Esophagus squamous epithelium (tissue), 4 donors: Measurements from ENCODE around the gene KBTBD12.

Source experiments
- POLR2A ChIP-seq, 4 donors: fragments of 450-650 bp; IDR thresholded peaks; one replicate each; pipeline ENCODE4 v1.6.1; 2017; ENCODE audit warnings: antibody characterized with exemption in 4 of 4, mild to moderate bottlenecking in 4 of 4, moderate library complexity in 3 of 4
- TF ChIP-seq, protein P1 (sequence below), 6 experiments: fragments of 450-650 bp in 4 of 6; fragments of 200-600 bp in 2 of 6; sonication (generic) in 2 of 6; IDR thresholded peaks; one replicate each; pipeline ENCODE4 v1.5.1; 2016 to 2019; ENCODE audit warnings: antibody characterized with exemption in 6 of 6, mild to moderate bottlenecking in 4 of 6, moderate library complexity in 4 of 6

DNA sequence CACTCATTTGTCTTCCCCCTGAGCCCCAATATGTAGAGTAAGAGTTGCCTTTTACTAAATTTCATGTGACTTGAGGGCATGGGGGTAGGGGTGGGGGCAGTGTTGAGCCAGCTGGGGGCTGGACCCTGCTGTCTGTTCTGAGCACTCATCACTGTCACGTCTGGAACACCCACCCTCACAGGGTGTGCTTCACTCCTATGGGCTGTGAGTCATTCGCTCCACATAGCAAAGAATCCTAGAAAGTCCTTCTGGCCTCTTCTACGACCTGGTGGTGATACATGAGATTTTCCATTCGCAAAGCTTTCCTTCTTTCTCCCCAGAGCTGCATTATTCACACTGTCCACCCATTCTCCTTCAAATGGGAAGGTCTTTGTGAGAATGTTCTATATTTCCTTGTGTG is 49.1 kb upstream of the KBTBD12 start:
- TF ChIP-seq, protein P1, sequence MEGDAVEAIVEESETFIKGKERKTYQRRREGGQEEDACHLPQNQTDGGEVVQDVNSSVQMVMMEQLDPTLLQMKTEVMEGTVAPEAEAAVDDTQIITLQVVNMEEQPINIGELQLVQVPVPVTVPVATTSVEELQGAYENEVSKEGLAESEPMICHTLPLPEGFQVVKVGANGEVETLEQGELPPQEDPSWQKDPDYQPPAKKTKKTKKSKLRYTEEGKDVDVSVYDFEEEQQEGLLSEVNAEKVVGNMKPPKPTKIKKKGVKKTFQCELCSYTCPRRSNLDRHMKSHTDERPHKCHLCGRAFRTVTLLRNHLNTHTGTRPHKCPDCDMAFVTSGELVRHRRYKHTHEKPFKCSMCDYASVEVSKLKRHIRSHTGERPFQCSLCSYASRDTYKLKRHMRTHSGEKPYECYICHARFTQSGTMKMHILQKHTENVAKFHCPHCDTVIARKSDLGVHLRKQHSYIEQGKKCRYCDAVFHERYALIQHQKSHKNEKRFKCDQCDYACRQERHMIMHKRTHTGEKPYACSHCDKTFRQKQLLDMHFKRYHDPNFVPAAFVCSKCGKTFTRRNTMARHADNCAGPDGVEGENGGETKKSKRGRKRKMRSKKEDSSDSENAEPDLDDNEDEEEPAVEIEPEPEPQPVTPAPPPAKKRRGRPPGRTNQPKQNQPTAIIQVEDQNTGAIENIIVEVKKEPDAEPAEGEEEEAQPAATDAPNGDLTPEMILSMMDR (IDR thresholded peaks at IDR 0.05), result no peak
- TF ChIP-seq POLR2A (IDR thresholded peaks at IDR 0.05), result no peak
